OCI-LY7 (cell line): ENCODE data around the gene TRAF4. TPM values are rescaled to one million over a fixed set of nuclear protein-coding genes. Genes with fewer than 3 reads are reported as not detected.

Source experiments
- BruUV-seq: library from RNA; stranded (reverse); fragments of 400-500 nt; replicated peaks from 2 replicates; lab custom pipeline; 2021; lab: Mats Ljungman, UMichigan
- CTCF ChIA-PET: fragments of 300-600 bp; sonication (Branson Sonifier 250); formaldehyde crosslinking; loops from one replicate; lab custom pipeline; 2022; ENCODE audit warnings: antibody characterized with exemption; ENCODE audit not compliant: unreplicated experiment; lab: Charles Lee
- POLR2A ChIA-PET: fragments of 300-600 bp; sonication (Branson Sonifier 250); formaldehyde crosslinking; loops from one replicate; lab custom pipeline; 2022; ENCODE audit warnings: antibody characterized with exemption; lab: Charles Lee
- DNase-seq: peaks from one replicate; pipeline ENCODE4 v3.0.0-alpha.2; 2015; ENCODE audit warnings: low spot score
- H2AFZ ChIP-seq: fragments of 200-600 bp; sonication (generic), shearing (Covaris generic); 2 replicates; pipeline ENCODE4 v1.6.1; 2014; ENCODE audit warnings: mild to moderate bottlenecking, antibody characterized with exemption, low read length, moderate library complexity
- H3K27ac ChIP-seq: fragments of 200-600 bp; sonication (generic); 2 replicates; pipeline ENCODE4 v1.5.1; 2014; ENCODE audit warnings: mixed run types, low read depth, mild to moderate bottlenecking, moderate library complexity, low read length, inconsistent platforms; ENCODE audit not compliant: poor library complexity, severe bottlenecking
- H3K36me3 ChIP-seq: fragments of 200-600 bp; sonication (generic); 2 replicates; pipeline ENCODE4 v1.6.1; 2014; ENCODE audit warnings: mild to moderate bottlenecking, antibody characterized with exemption, low read length, moderate library complexity, mixed read lengths; ENCODE audit not compliant: insufficient read depth
- H3K4me1 ChIP-seq: fragments of 200-600 bp; sonication (generic); 2 replicates; pipeline ENCODE4 v1.5.1; 2014; ENCODE audit warnings: mild to moderate bottlenecking, low read length; ENCODE audit not compliant: insufficient read depth, poor library complexity, severe bottlenecking
- H3K4me2 ChIP-seq: fragments of 200-600 bp; sonication (generic); 2 replicates; pipeline ENCODE4 v1.6.1; 2014; ENCODE audit warnings: mild to moderate bottlenecking, low read length
- H3K4me3 ChIP-seq: fragments of 200-600 bp; sonication (generic); 2 replicates; pipeline ENCODE4 v1.5.1; 2014; ENCODE audit warnings: mild to moderate bottlenecking, low read depth, low read length; ENCODE audit not compliant: poor library complexity, severe bottlenecking
- H3K79me2 ChIP-seq: fragments of 200-600 bp; sonication (generic); 2 replicates; pipeline ENCODE4 v1.6.1; 2016; ENCODE audit warnings: low read depth, mild to moderate bottlenecking, low read length, moderate library complexity, mixed read lengths; ENCODE audit not compliant: insufficient read depth
- H3K9me2 ChIP-seq: fragments of 200-600 bp; sonication (generic); 2 replicates; pipeline ENCODE4 v1.6.1; 2016; ENCODE audit warnings: mild to moderate bottlenecking, low read length, mixed read lengths; ENCODE audit not compliant: insufficient read depth
- H3K9me3 ChIP-seq: fragments of 200-600 bp; sonication (generic); 2 replicates; pipeline ENCODE4 v1.6.1; 2014; ENCODE audit warnings: mild to moderate bottlenecking, mixed run types, low read length, mixed read lengths
- H4K20me1 ChIP-seq: fragments of 200-600 bp; sonication (generic); 2 replicates; pipeline ENCODE4 v1.6.1; 2014; ENCODE audit warnings: mild to moderate bottlenecking, antibody characterized with exemption, low read length, moderate library complexity, mixed read lengths; ENCODE audit not compliant: insufficient read depth
- EZH2phosphoT487 ChIP-seq: fragments of 200-600 bp; sonication (generic); IDR thresholded peaks from 2 replicates; pipeline ENCODE4 v1.6.1; 2018; ENCODE audit warnings: low read depth, borderline replicate concordance, mild to moderate bottlenecking, mixed run types, antibody characterized with exemption, low read length, moderate library complexity, mixed read lengths
- intact Hi-C: fragments of 100-400 bp; cut with micrococcal nuclease; formaldehyde crosslinking; loops from one replicate; pipeline ENCODE4 v1.10.0; 2022; ENCODE audit not compliant: unreplicated experiment
- total RNA-seq, 2 experiments: library from RNA; depleted of rRNA in 1 of 2; stranded (reverse); fragments of >200 nt in 1 of 2; shearing (Covaris generic) in 1 of 2; gene quantifications; 2 replicates each; pipeline ENCODE4 v1.2.3, GENCODE V29; 2014 to 2022
- TF ChIP-seq, protein P1 (sequence below): fragments of 200-600 bp; sonication (generic); conservative IDR thresholded peaks from 2 replicates; pipeline ENCODE4 v1.5.1; 2014; ENCODE audit warnings: mild to moderate bottlenecking, antibody characterized with exemption, low read length, moderate library complexity, mixed read lengths

TRAF4 gene
- total RNA-seq, 2 experiments from 2014 or later, result 105 to 123 TPM

DNA sequence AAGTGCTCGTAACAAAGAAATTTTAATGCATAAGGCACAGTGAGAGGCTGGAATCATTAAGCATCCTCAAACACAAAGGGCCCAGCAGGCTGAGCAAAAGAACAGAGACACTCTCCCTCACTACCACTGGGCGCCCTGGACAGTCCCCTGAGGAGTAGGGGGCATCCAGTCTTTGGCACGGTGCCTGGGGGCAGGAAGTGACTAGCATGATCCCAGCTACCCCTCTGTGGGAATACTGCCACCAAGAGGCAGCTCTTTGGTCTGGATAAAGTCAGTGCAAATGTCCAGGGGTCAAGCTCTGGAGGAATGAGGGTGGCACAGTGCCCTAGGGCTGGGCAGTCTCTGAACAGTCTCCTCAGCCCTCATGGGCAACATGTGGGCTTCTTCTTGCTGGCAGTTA, 29.5 kb upstream of the TRAF4 start:
- POLR2A ChIA-PET, result interaction anchor here (0.6 kb wide), 1 partner anchor 47 kb away, joined by 3 read pairs; no protein-coding TSS in a partner anchor
- no TSS peak for BruUV-seq

DNA sequence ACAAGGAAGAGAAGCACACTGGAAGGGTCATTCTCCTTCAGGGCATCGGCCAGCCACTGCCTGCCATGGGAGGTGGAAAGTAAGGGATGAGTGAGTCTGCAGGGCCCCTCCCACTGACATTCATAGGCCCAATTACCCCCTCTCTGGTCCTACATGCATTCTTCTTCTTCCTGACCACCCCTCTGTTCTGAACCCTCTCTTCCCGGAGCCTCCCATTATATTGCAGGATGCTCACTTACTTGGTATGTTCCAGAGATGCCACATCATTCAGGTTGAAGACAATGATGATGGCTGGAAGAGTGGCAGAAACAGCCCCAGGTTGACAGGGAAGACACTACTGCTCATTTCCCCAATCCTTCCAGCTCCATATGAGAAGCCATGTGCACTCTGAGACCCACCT, 28.6 kb upstream of the TRAF4 start:
- H3K27ac ChIP-seq, result no peak overlapping the region
- peaks cover 4% of the 10 kb centered on the region for H3K79me2 ChIP-seq
- H3K4me3 ChIP-seq, result no peak overlapping the region
- TF ChIP-seq, protein P1, sequence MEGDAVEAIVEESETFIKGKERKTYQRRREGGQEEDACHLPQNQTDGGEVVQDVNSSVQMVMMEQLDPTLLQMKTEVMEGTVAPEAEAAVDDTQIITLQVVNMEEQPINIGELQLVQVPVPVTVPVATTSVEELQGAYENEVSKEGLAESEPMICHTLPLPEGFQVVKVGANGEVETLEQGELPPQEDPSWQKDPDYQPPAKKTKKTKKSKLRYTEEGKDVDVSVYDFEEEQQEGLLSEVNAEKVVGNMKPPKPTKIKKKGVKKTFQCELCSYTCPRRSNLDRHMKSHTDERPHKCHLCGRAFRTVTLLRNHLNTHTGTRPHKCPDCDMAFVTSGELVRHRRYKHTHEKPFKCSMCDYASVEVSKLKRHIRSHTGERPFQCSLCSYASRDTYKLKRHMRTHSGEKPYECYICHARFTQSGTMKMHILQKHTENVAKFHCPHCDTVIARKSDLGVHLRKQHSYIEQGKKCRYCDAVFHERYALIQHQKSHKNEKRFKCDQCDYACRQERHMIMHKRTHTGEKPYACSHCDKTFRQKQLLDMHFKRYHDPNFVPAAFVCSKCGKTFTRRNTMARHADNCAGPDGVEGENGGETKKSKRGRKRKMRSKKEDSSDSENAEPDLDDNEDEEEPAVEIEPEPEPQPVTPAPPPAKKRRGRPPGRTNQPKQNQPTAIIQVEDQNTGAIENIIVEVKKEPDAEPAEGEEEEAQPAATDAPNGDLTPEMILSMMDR, result no peak
- TF ChIP-seq EZH2phosphoT487, result no peak
- intact Hi-C loops, result no loop called here
- H4K20me1 ChIP-seq, result no peaks in the 10 kb centered on the region
- H3K4me2 ChIP-seq, result no peak overlapping the region
- ChIA-PET POLR2A (interaction anchor here (1.0 kb wide), 1 partner anchor 143 kb away, joined by 3 read pairs; no protein-coding TSS in a partner anchor), CTCF (interaction anchor here (0.6 kb wide), 1 partner anchor 54 kb away, joined by 3 read pairs; the partner anchor contains the start of gene SDF2)
- H3K4me1 ChIP-seq, result peaks cover 30% of the 10 kb centered on the region
- no peaks in the 10 kb centered on the region for H3K9me3 ChIP-seq
- peaks cover 4% of the 10 kb centered on the region for H3K36me3 ChIP-seq
- no TSS peak for BruUV-seq
- H3K9me2 ChIP-seq, result no peaks in the 10 kb centered on the region
- H2AFZ ChIP-seq, result no peak overlapping the region
- DNase-seq, result no peak

More for the DNA sequence above, 29.5 kb upstream of the TRAF4 start:
- no peak for DNase-seq
- CTCF ChIA-PET, result no interaction called here
- H4K20me1 ChIP-seq, result no peaks in the 10 kb centered on the region
- TF ChIP-seq, protein P1, result no peak; the same call in 1 of the 2 replicates
- no peak for TF ChIP-seq EZH2phosphoT487
- no peaks in the 10 kb centered on the region for H3K9me3 ChIP-seq
- H3K27ac ChIP-seq, result no peak overlapping the region
- H3K79me2 ChIP-seq, result no peaks in the 10 kb centered on the region
- no peaks in the 10 kb centered on the region for H3K9me2 ChIP-seq
- H2AFZ ChIP-seq, result no peak overlapping the region
- H3K4me3 ChIP-seq, result no peak overlapping the region
- no peaks in the 10 kb centered on the region for H3K36me3 ChIP-seq
- peaks cover 38% of the 10 kb centered on the region for H3K4me1 ChIP-seq
- H3K4me2 ChIP-seq, result no peak overlapping the region
- intact Hi-C loops, result no loop called here

GRCh38 chr17:28716740-28717577, 26.9 kb upstream of the TRAF4 start:
- no TSS peak for BruUV-seq
- TF ChIP-seq EZH2phosphoT487, result no peak
- TF ChIP-seq, protein P1, result no peak
- no peak overlapping the region for H3K4me3 ChIP-seq
- no peaks in the 10 kb centered on the region for H3K9me2 ChIP-seq
- H3K9me3 ChIP-seq, result no peaks in the 10 kb centered on the region
- no peak overlapping the region for H3K4me2 ChIP-seq
- H3K27ac ChIP-seq, result no peak overlapping the region
- H3K79me2 ChIP-seq, result peaks cover 22% of the 10 kb centered on the region
- POLR2A ChIA-PET, result no interaction called here
- H4K20me1 ChIP-seq, result peaks cover 5% of the 10 kb centered on the region; the same call in 1 of the 2 replicates
- intact Hi-C loops, result no loop called here
- H3K36me3 ChIP-seq, result peaks cover 21% of the 10 kb centered on the region
- CTCF ChIA-PET, result no interaction called here
- H2AFZ ChIP-seq, result no peak overlapping the region
- peaks cover 22% of the 10 kb centered on the region for H3K4me1 ChIP-seq
- DNase-seq, result no peak
